Measurements from ENCODE around the gene ASIC2. TPM values are rescaled to one million over a fixed set of nuclear protein-coding genes. Genes with fewer than 3 reads are reported as not detected.

The ASIC2 gene
- total and polyA plus RNA-seq, 2 experiments from 2014 or later: 0.52 to 2.8 TPM

GRCh38 chr17:33121756-33122155, 171.3 kb downstream of the ASIC2 start:
- Histone ChIP-seq H3K27ac (ENCODE audit: low read depth) (no peak overlapping the region), H3K9me2 (ENCODE audit: insufficient read depth) (no peaks in the 10 kb centered on the region; the same call in 1 of the 2 replicates), H3K27me3 (ENCODE audit: insufficient read depth) (no peaks in the 10 kb centered on the region), H3K4me2 (no peak overlapping the region), H4K20me1 (replicated peaks; ENCODE audit: insufficient read depth) (no peaks in the 10 kb centered on the region), H3K4me3 (no peak overlapping the region), H3F3A (replicated peaks; ENCODE audit: low read depth) (no peaks in the 10 kb centered on the region), H3K36me3 (ENCODE audit: insufficient read depth) (no peaks in the 10 kb centered on the region), H3K79me2 (replicated peaks; ENCODE audit: insufficient read depth) (no peaks in the 10 kb centered on the region), H3K4me1 (ENCODE audit: insufficient read depth) (no peaks in the 10 kb centered on the region), H2AFZ (no peak overlapping the region)
- TF ChIP-seq ZNF331 (CRISPR knock-in tag; IDR thresholded peaks at IDR 0.05; ENCODE audit: low read depth): no peak
- no peak for TF ChIP-seq STAT1 (IDR thresholded peaks at IDR 0.05; ENCODE audit: unreplicated experiment)
- TF ChIP-seq JUNB (IDR thresholded peaks at IDR 0.05; ENCODE audit: unreplicated experiment): no peak
- no peak for TF ChIP-seq ETS1 (IDR thresholded peaks at IDR 0.05)
- TF ChIP-seq ZNF114 (CRISPR knock-in tag; IDR thresholded peaks at IDR 0.05): no peak
- no peak for TF ChIP-seq CREB1 (CRISPR knock-in tag; IDR thresholded peaks at IDR 0.05; ENCODE audit: low read depth)
- TF ChIP-seq CTCF (conservative IDR thresholded peaks at IDR 0.05; ENCODE audit: low read depth in 2 of 2): no peak
- TF ChIP-seq NANOG (IDR thresholded peaks at IDR 0.05; ENCODE audit: borderline replicate concordance): no peak
- TF ChIP-seq POLR2AphosphoS5 (IDR thresholded peaks at IDR 0.05; ENCODE audit: low read depth): no peak
- TF ChIP-seq EZH2phosphoT487 (IDR thresholded peaks at IDR 0.05; ENCODE audit: unreplicated experiment): no peak
- no peak for TF ChIP-seq REST (IDR thresholded peaks at IDR 0.05; ENCODE audit: unreplicated experiment)
- no peak for TF ChIP-seq EZH2 (IDR thresholded peaks at IDR 0.05; ENCODE audit: low read depth, unreplicated experiment)
- TF ChIP-seq ZNF462 (CRISPR knock-in tag; IDR thresholded peaks at IDR 0.05): no peak
- no peak overlapping the region for H3K4me3 Mint-ChIP-seq
- no peak for ATAC-seq
- no peaks in the 10 kb centered on the region for H3K9me3 Mint-ChIP-seq
- no peak overlapping the region for H3K27ac Mint-ChIP-seq
- DNase-seq (ENCODE audit: low spot score): no peak
- H3K27me3 Mint-ChIP-seq (ENCODE audit: insufficient read depth, low read depth, poor library complexity): peaks cover 3% of the 10 kb centered on the region
- H3K4me1 Mint-ChIP-seq: 0 out of 3 replicates have a peak, but pooled peaks cover 2% of the 10 kb centered on the region
- no peaks in the 10 kb centered on the region for H3K36me3 Mint-ChIP-seq (ENCODE audit: low read depth)
